Measurements from ENCODE around the gene ESYT2.

The ESYT2 gene

GRCh38 chr7:158772916-158773315 lies 56.4 kb downstream of the ESYT2 start:
- Histone ChIP-seq H3K4me1 (ENCODE audit: control insufficient read depth, insufficient read depth, low read length) (no peaks in the 10 kb centered on the region), H3K36me3 (ENCODE audit: control insufficient read depth, insufficient read depth, low read length) (no peaks in the 10 kb centered on the region), H3K27me3 (ENCODE audit: control insufficient read depth, insufficient read depth, low read length, poor library complexity, severe bottlenecking) (no peaks in the 10 kb centered on the region), H3K27ac (ENCODE audit: insufficient read depth, low read depth, low read length, poor library complexity, severe bottlenecking) (no peak overlapping the region), H3K4me3 (ENCODE audit: insufficient read depth, low read depth, low read length) (no peak overlapping the region), H3K9me3 (ENCODE audit: control insufficient read depth, low read length) (no peaks in the 10 kb centered on the region)
- 82 to 85% methylated on average over 11 of the region's 11 CpGs for WGBS, 2 experiments

- no peaks in the 10 kb centered on the region for H3K27me3 ChIP-seq (ENCODE audit: control insufficient read depth, insufficient read depth, low read length, poor library complexity, severe bottlenecking)
- H3K4me1 ChIP-seq (ENCODE audit: control insufficient read depth, insufficient read depth, low read length), result no peaks in the 10 kb centered on the region
- WGBS, 2 experiments, result 89 to 91% methylated on average over 15 to 16 of the region's 16 CpGs
- no peak overlapping the region for H3K4me3 ChIP-seq (ENCODE audit: insufficient read depth, low read depth, low read length)
- H3K36me3 ChIP-seq (ENCODE audit: control insufficient read depth, insufficient read depth, low read length), result no peaks in the 10 kb centered on the region
- H3K9me3 ChIP-seq (ENCODE audit: control insufficient read depth, low read length), result no peaks in the 10 kb centered on the region
- no peak overlapping the region for H3K27ac ChIP-seq (ENCODE audit: insufficient read depth, low read depth, low read length, poor library complexity, severe bottlenecking)
These were observed 58.0 kb downstream of the ESYT2 start for GRCh38 chr7:158771213-158771834.

GRCh38 chr7:158767707-158768106 lies 61.6 kb downstream of the ESYT2 start:
- WGBS, 2 experiments, result 93 to 97% methylated on average over 4 of the region's 4 CpGs
- Histone ChIP-seq H3K27ac (ENCODE audit: insufficient read depth, low read depth, low read length, poor library complexity, severe bottlenecking) (no peak overlapping the region), H3K4me1 (ENCODE audit: control insufficient read depth, insufficient read depth, low read length) (no peaks in the 10 kb centered on the region), H3K4me3 (ENCODE audit: insufficient read depth, low read depth, low read length) (no peak overlapping the region), H3K9me3 (ENCODE audit: control insufficient read depth, low read length) (no peaks in the 10 kb centered on the region), H3K36me3 (ENCODE audit: control insufficient read depth, insufficient read depth, low read length) (no peaks in the 10 kb centered on the region), H3K27me3 (ENCODE audit: control insufficient read depth, insufficient read depth, low read length, poor library complexity, severe bottlenecking) (no peaks in the 10 kb centered on the region)

GRCh38 chr7:158766570-158767281 lies 62.6 kb downstream of the ESYT2 start:
- 94 to 95% methylated on average over 6 of the region's 6 CpGs for WGBS, 2 experiments
- Histone ChIP-seq H3K36me3 (ENCODE audit: control insufficient read depth, insufficient read depth, low read length) (no peaks in the 10 kb centered on the region), H3K4me1 (ENCODE audit: control insufficient read depth, insufficient read depth, low read length) (no peaks in the 10 kb centered on the region), H3K4me3 (ENCODE audit: insufficient read depth, low read depth, low read length) (no peak overlapping the region), H3K27ac (ENCODE audit: insufficient read depth, low read depth, low read length, poor library complexity, severe bottlenecking) (no peak overlapping the region), H3K9me3 (ENCODE audit: control insufficient read depth, low read length) (no peaks in the 10 kb centered on the region), H3K27me3 (ENCODE audit: control insufficient read depth, insufficient read depth, low read length, poor library complexity, severe bottlenecking) (no peaks in the 10 kb centered on the region)

GRCh38 chr7:158765020-158765419 lies 64.3 kb downstream of the ESYT2 start:
- 97 to 99% methylated on average over 6 to 7 of the region's 7 CpGs for WGBS, 2 experiments
- Histone ChIP-seq H3K27ac (ENCODE audit: insufficient read depth, low read depth, low read length, poor library complexity, severe bottlenecking) (no peak overlapping the region), H3K27me3 (ENCODE audit: control insufficient read depth, insufficient read depth, low read length, poor library complexity, severe bottlenecking) (no peaks in the 10 kb centered on the region), H3K4me1 (ENCODE audit: control insufficient read depth, insufficient read depth, low read length) (no peaks in the 10 kb centered on the region), H3K36me3 (ENCODE audit: control insufficient read depth, insufficient read depth, low read length) (peaks cover 6% of the 10 kb centered on the region), H3K4me3 (ENCODE audit: insufficient read depth, low read depth, low read length) (no peak overlapping the region), H3K9me3 (ENCODE audit: control insufficient read depth, low read length) (no peaks in the 10 kb centered on the region)

- no peaks in the 10 kb centered on the region for H3K4me1 ChIP-seq (ENCODE audit: control insufficient read depth, insufficient read depth, low read length)
- H3K36me3 ChIP-seq (ENCODE audit: control insufficient read depth, insufficient read depth, low read length), result peaks cover 6% of the 10 kb centered on the region
- no peak overlapping the region for H3K4me3 ChIP-seq (ENCODE audit: insufficient read depth, low read depth, low read length)
- no peaks in the 10 kb centered on the region for H3K27me3 ChIP-seq (ENCODE audit: control insufficient read depth, insufficient read depth, low read length, poor library complexity, severe bottlenecking)
- H3K27ac ChIP-seq (ENCODE audit: insufficient read depth, low read depth, low read length, poor library complexity, severe bottlenecking), result no peak overlapping the region
- H3K9me3 ChIP-seq (ENCODE audit: control insufficient read depth, low read length), result no peaks in the 10 kb centered on the region
- WGBS, 2 experiments, result 96% methylated on average over 14 of the region's 14 CpGs
These were observed 65.8 kb downstream of the ESYT2 start for GRCh38 chr7:158763454-158764033.

GRCh38 chr7:158761945-158762344 lies 67.4 kb downstream of the ESYT2 start:
- Histone ChIP-seq H3K36me3 (ENCODE audit: control insufficient read depth, insufficient read depth, low read length) (peaks cover 6% of the 10 kb centered on the region), H3K4me1 (ENCODE audit: control insufficient read depth, insufficient read depth, low read length) (no peaks in the 10 kb centered on the region), H3K27ac (ENCODE audit: insufficient read depth, low read depth, low read length, poor library complexity, severe bottlenecking) (no peak overlapping the region), H3K9me3 (ENCODE audit: control insufficient read depth, low read length) (no peaks in the 10 kb centered on the region), H3K27me3 (ENCODE audit: control insufficient read depth, insufficient read depth, low read length, poor library complexity, severe bottlenecking) (no peaks in the 10 kb centered on the region), H3K4me3 (ENCODE audit: insufficient read depth, low read depth, low read length) (no peak overlapping the region)
- 92 to 95% methylated on average over 12 of the region's 12 CpGs for WGBS, 2 experiments

GRCh38 chr7:158760936-158761335 lies 68.4 kb downstream of the ESYT2 start:
- Histone ChIP-seq H3K27ac (ENCODE audit: insufficient read depth, low read depth, low read length, poor library complexity, severe bottlenecking) (no peak overlapping the region), H3K4me1 (ENCODE audit: control insufficient read depth, insufficient read depth, low read length) (no peaks in the 10 kb centered on the region), H3K9me3 (ENCODE audit: control insufficient read depth, low read length) (no peaks in the 10 kb centered on the region), H3K4me3 (ENCODE audit: insufficient read depth, low read depth, low read length) (no peak overlapping the region), H3K36me3 (ENCODE audit: control insufficient read depth, insufficient read depth, low read length) (peaks cover 6% of the 10 kb centered on the region), H3K27me3 (ENCODE audit: control insufficient read depth, insufficient read depth, low read length, poor library complexity, severe bottlenecking) (no peaks in the 10 kb centered on the region)
- WGBS, 2 experiments, result 87 to 94% methylated on average over 8 of the region's 8 CpGs

GRCh38 chr7:158760445-158760764 lies 68.9 kb downstream of the ESYT2 start:
- Histone ChIP-seq H3K36me3 (ENCODE audit: control insufficient read depth, insufficient read depth, low read length) (peaks cover 6% of the 10 kb centered on the region), H3K27ac (ENCODE audit: insufficient read depth, low read depth, low read length, poor library complexity, severe bottlenecking) (no peak overlapping the region), H3K4me3 (ENCODE audit: insufficient read depth, low read depth, low read length) (no peak overlapping the region), H3K27me3 (ENCODE audit: control insufficient read depth, insufficient read depth, low read length, poor library complexity, severe bottlenecking) (no peaks in the 10 kb centered on the region), H3K4me1 (ENCODE audit: control insufficient read depth, insufficient read depth, low read length) (no peaks in the 10 kb centered on the region), H3K9me3 (ENCODE audit: control insufficient read depth, low read length) (no peaks in the 10 kb centered on the region)
- 96 to 97% methylated on average over 2 of the region's 3 CpGs for WGBS, 2 experiments

GRCh38 chr7:158759749-158760444 lies 69.4 kb downstream of the ESYT2 start:
- Histone ChIP-seq H3K36me3 (ENCODE audit: control insufficient read depth, insufficient read depth, low read length) (peaks cover 6% of the 10 kb centered on the region), H3K9me3 (ENCODE audit: control insufficient read depth, low read length) (no peaks in the 10 kb centered on the region), H3K27ac (ENCODE audit: insufficient read depth, low read depth, low read length, poor library complexity, severe bottlenecking) (no peak overlapping the region), H3K4me1 (ENCODE audit: control insufficient read depth, insufficient read depth, low read length) (no peaks in the 10 kb centered on the region), H3K27me3 (ENCODE audit: control insufficient read depth, insufficient read depth, low read length, poor library complexity, severe bottlenecking) (no peaks in the 10 kb centered on the region), H3K4me3 (ENCODE audit: insufficient read depth, low read depth, low read length) (no peak overlapping the region)
- WGBS, 2 experiments, result 95 to 96% methylated on average over 14 of the region's 14 CpGs
